Upper lobe of left lung (tissue), 4 donors: ENCODE data around the gene RETNLB.

Experiments
- POLR2AphosphoS5 ChIP-seq, 2 donors: sonication (generic); formaldehyde crosslinking; IDR thresholded peaks; one replicate each; pipeline ENCODE4 v1.5.1; 2017; ENCODE audit warnings: antibody characterized with exemption in 2 of 2
- TF ChIP-seq, protein P1 (sequence below), 6 experiments: fragments of 450-650 bp in 4 of 6; fragments of 200-600 bp in 2 of 6; sonication (generic) in 2 of 6; IDR thresholded peaks; one replicate each; pipeline ENCODE4 v1.5.1; 2016 to 2019; ENCODE audit warnings: antibody characterized with exemption in 6 of 6

DNA sequence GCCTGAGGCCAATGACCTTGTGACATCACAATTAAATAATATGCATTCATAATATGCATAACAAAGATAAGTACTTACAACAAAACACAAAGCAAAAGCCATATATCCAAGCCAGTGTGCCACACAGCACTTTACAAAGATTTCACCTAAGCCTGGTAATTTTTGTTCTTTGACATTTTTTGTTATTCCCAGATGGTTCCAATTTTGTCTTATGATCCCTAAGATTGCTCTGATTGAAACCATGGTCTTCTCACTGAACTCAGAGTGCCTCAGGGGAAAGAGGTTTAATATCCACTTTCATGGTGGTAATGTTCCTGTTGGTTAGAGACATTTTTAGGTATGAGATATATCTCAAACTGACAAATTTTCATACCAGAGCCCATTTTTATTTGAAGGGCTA is 29.1 kb downstream of the RETNLB start:
- TF ChIP-seq, protein P1, sequence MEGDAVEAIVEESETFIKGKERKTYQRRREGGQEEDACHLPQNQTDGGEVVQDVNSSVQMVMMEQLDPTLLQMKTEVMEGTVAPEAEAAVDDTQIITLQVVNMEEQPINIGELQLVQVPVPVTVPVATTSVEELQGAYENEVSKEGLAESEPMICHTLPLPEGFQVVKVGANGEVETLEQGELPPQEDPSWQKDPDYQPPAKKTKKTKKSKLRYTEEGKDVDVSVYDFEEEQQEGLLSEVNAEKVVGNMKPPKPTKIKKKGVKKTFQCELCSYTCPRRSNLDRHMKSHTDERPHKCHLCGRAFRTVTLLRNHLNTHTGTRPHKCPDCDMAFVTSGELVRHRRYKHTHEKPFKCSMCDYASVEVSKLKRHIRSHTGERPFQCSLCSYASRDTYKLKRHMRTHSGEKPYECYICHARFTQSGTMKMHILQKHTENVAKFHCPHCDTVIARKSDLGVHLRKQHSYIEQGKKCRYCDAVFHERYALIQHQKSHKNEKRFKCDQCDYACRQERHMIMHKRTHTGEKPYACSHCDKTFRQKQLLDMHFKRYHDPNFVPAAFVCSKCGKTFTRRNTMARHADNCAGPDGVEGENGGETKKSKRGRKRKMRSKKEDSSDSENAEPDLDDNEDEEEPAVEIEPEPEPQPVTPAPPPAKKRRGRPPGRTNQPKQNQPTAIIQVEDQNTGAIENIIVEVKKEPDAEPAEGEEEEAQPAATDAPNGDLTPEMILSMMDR (IDR thresholded peaks at IDR 0.05): no peak
- TF ChIP-seq POLR2AphosphoS5 (IDR thresholded peaks at IDR 0.05): no peak
